OCI-LY1 (cell line): ENCODE measurements around the gene CST4.
"Not testable (repeated sequence)": the region's sequence is repeated elsewhere in the genome, so short reads cannot be mapped to it uniquely, and the experiment has no call there.

Source experiments
- H2AFZ ChIP-seq: fragments of 200-600 bp; sonication (generic), shearing (Covaris generic); 2 replicates; pipeline ENCODE4 v1.6.0; 2014; ENCODE audit warnings: antibody characterized with exemption, mild to moderate bottlenecking, low read length
- H3F3A ChIP-seq: fragments of 200-600 bp; sonication (generic), shearing (Covaris generic); 2 replicates; pipeline ENCODE4 v1.6.0; 2014; ENCODE audit warnings: mild to moderate bottlenecking, antibody characterized with exemption, low read length, moderate library complexity; ENCODE audit not compliant: insufficient read depth
- H3K27ac ChIP-seq: fragments of 200-600 bp; sonication (generic); 2 replicates; pipeline ENCODE4 v1.5.1; 2014; ENCODE audit warnings: low read length, mixed run types, mild to moderate bottlenecking, low read depth; ENCODE audit not compliant: poor library complexity, severe bottlenecking
- H3K27me3 ChIP-seq: fragments of 200-600 bp; sonication (generic); 2 replicates; pipeline ENCODE4 v1.6.0; 2014; ENCODE audit warnings: antibody characterized with exemption, mild to moderate bottlenecking, low read length, moderate library complexity; ENCODE audit not compliant: insufficient read depth
- H3K36me3 ChIP-seq: fragments of 200-600 bp; sonication (generic); 2 replicates; pipeline ENCODE4 v1.6.1; 2014; ENCODE audit warnings: mild to moderate bottlenecking, antibody characterized with exemption, low read length, moderate library complexity, mixed read lengths; ENCODE audit not compliant: insufficient read depth
- H3K4me1 ChIP-seq: fragments of 200-600 bp; sonication (generic); 2 replicates; pipeline ENCODE4 v1.5.1; 2014; ENCODE audit warnings: mild to moderate bottlenecking, low read length, moderate library complexity; ENCODE audit not compliant: insufficient read depth, severe bottlenecking
- H3K4me2 ChIP-seq: fragments of 200-600 bp; sonication (generic), shearing (Covaris generic); 2 replicates; pipeline ENCODE4 v1.6.1; 2014; ENCODE audit warnings: low read length
- H3K4me3 ChIP-seq: fragments of 200-600 bp; sonication (generic); 2 replicates; pipeline ENCODE4 v1.5.1; 2014; ENCODE audit warnings: low read length, low read depth, mild to moderate bottlenecking, mixed read lengths; ENCODE audit not compliant: poor library complexity, severe bottlenecking
- H3K79me2 ChIP-seq: fragments of 200-600 bp; shearing (Covaris generic); 2 replicates; pipeline ENCODE4 v1.6.1; 2016; ENCODE audit warnings: mixed run types, low read length, mixed read lengths; ENCODE audit not compliant: insufficient read depth
- H3K9ac ChIP-seq: fragments of 200-600 bp; sonication (generic), shearing (Covaris generic); 2 replicates; pipeline ENCODE4 v1.6.1; 2014; ENCODE audit warnings: mild to moderate bottlenecking, low read length, mixed read lengths
- H3K9me2 ChIP-seq: fragments of 200-600 bp; sonication (generic), shearing (Covaris generic); 2 replicates; pipeline ENCODE4 v1.6.1; 2014; ENCODE audit warnings: low read depth, mild to moderate bottlenecking, low read length, mixed read lengths
- H3K9me3 ChIP-seq: fragments of 200-600 bp; shearing (Covaris generic); 2 replicates; pipeline ENCODE4 v1.6.1; 2014; ENCODE audit warnings: low read length, mixed read lengths
- H4K20me1 ChIP-seq: fragments of 200-600 bp; sonication (generic), shearing (Covaris generic); 2 replicates; pipeline ENCODE4 v1.6.0; 2016; ENCODE audit warnings: mild to moderate bottlenecking, low read length; ENCODE audit not compliant: insufficient read depth
- CTCF ChIP-seq: fragments of 200-600 bp; sonication (generic), shearing (Covaris generic); IDR thresholded peaks from 2 replicates; pipeline ENCODE4 v1.5.1; 2017; ENCODE audit warnings: mild to moderate bottlenecking, antibody characterized with exemption, low read length, moderate library complexity, mixed read lengths
- EZH2 ChIP-seq: fragments of 200-600 bp; sonication (generic), shearing (Covaris generic); IDR thresholded peaks from 2 replicates; pipeline ENCODE4 v1.8.0; 2017; ENCODE audit warnings: borderline replicate concordance, mixed run types, mild to moderate bottlenecking, antibody characterized with exemption, low read length, moderate library complexity, mixed read lengths

The CST4 gene

DNA sequence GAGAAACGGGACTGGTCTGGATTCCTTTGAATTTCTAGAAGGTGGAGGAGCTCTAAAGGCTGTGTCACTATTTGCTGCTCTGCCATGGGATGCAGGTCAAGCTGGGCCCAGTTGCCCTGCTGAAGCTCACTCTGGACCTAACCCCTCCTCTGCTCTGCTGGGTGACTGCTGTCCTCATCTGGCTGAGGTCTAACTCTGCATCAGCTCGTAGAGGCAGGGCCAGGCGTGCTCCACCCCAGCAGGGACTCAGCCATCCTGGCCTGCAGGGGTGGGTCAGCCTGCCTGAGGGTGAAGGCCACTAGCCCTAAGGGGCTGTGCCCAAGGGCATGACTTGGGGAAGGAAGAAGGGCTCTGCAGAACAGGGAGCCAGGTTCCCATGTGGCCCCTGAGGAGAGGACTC is 852 bp downstream of the CST4 start:
- no peak overlapping the region for H3K27ac ChIP-seq
- H3K36me3 ChIP-seq: no peaks in the 10 kb centered on the region
- H3K4me1 ChIP-seq: no peaks in the 10 kb centered on the region
- no peak overlapping the region for H3K4me2 ChIP-seq
- H3K27me3 ChIP-seq: no peaks in the 10 kb centered on the region
- no peak overlapping the region for H3K9ac ChIP-seq
- H3K9me2 ChIP-seq: no peaks in the 10 kb centered on the region
- no peaks in the 10 kb centered on the region for H4K20me1 ChIP-seq
- no peaks in the 10 kb centered on the region for H3K79me2 ChIP-seq
- H3K4me3 ChIP-seq: no peak overlapping the region
- H3K9me3 ChIP-seq: no peaks in the 10 kb centered on the region
- H2AFZ ChIP-seq: no peak overlapping the region
- no peak for TF ChIP-seq EZH2
- H3F3A ChIP-seq: no peaks in the 10 kb centered on the region

- Histone ChIP-seq H3K27me3 (no peaks in the 10 kb centered on the region), H3K4me1 (no peaks in the 10 kb centered on the region), H3K9ac (no peak overlapping the region), H2AFZ (no peak overlapping the region), H3K9me3 (no peaks in the 10 kb centered on the region), H3K27ac (no peak overlapping the region), H3K9me2 (no peaks in the 10 kb centered on the region), H4K20me1 (no peaks in the 10 kb centered on the region), H3K4me3 (no peak overlapping the region), H3K4me2 (no peak overlapping the region), H3F3A (no peaks in the 10 kb centered on the region), H3K36me3 (no peaks in the 10 kb centered on the region), H3K79me2 (no peaks in the 10 kb centered on the region)
- no peak for TF ChIP-seq CTCF
- TF ChIP-seq EZH2: no peak
Measured at GRCh38 chr20:23686046-23686750, 2.6 kb downstream of the CST4 start.

GRCh38 chr20:23685529-23685896 is 3.3 kb downstream of the CST4 start:
- not testable (repeated sequence) for H3K4me2 ChIP-seq, H2AFZ ChIP-seq

GRCh38 chr20:23684261-23684660 is 4.6 kb downstream of the CST4 start:
- Histone ChIP-seq H3K9me3 (no peaks in the 10 kb centered on the region), H3K27ac (no peak overlapping the region), H4K20me1 (no peaks in the 10 kb centered on the region), H3K9ac (no peak overlapping the region), H3K4me3 (no peak overlapping the region), H3K36me3 (no peaks in the 10 kb centered on the region), H3K79me2 (no peaks in the 10 kb centered on the region), H3K4me2 (no peak overlapping the region), H3K4me1 (no peaks in the 10 kb centered on the region), H2AFZ (no peak overlapping the region), H3K27me3 (no peaks in the 10 kb centered on the region), H3K9me2 (no peaks in the 10 kb centered on the region), H3F3A (no peaks in the 10 kb centered on the region)
- TF ChIP-seq EZH2 (no peak), CTCF (no peak)

More at GRCh38 chr20:23685529-23685896, 3.3 kb downstream of the CST4 start:
- H3K9ac ChIP-seq, H3F3A ChIP-seq, H3K79me2 ChIP-seq, H3K27ac ChIP-seq, H4K20me1 ChIP-seq, H3K9me2 ChIP-seq, H3K27me3 ChIP-seq, H3K4me1 ChIP-seq, H3K4me3 ChIP-seq, H3K9me3 ChIP-seq, H3K36me3 ChIP-seq: not testable (repeated sequence)
